H9 (cell line): ENCODE measurements around the gene AMD1. TPM values are rescaled to one million over a fixed set of nuclear protein-coding genes. Genes with fewer than 3 reads are reported as not detected.

Source experiments
- DNase-seq: peaks from one replicate; pipeline ENCODE4 v3.0.0-alpha.2; 2017
- H2AFZ ChIP-seq: one replicate; pipeline ENCODE4 v1.6.1; 2013; ENCODE audit warnings: mild to moderate bottlenecking, low read length, control low read depth, moderate library complexity
- H2AK5ac ChIP-seq: 2 replicates; pipeline ENCODE4 v1.6.1; 2013; ENCODE audit warnings: low read length, control low read depth, mixed read lengths; ENCODE audit not compliant: insufficient read length
- H2BK120ac ChIP-seq: one replicate; pipeline ENCODE4 v1.6.1; 2013; ENCODE audit warnings: low read depth, mild to moderate bottlenecking, low read length, control low read depth, inconsistent platforms; ENCODE audit not compliant: poor library complexity, severe bottlenecking
- H2BK12ac ChIP-seq: 2 replicates; pipeline ENCODE4 v1.6.1; 2013; ENCODE audit warnings: low read length, control low read depth, mixed read lengths, low read depth; ENCODE audit not compliant: insufficient read length
- H2BK15ac ChIP-seq: 2 replicates; pipeline ENCODE4 v1.6.1; 2013; ENCODE audit warnings: low read depth, low read length, control low read depth
- H2BK20ac ChIP-seq: one replicate; pipeline ENCODE4 v1.6.1; 2013; ENCODE audit warnings: low read depth, mild to moderate bottlenecking, low read length, control low read depth, inconsistent platforms; ENCODE audit not compliant: poor library complexity, severe bottlenecking
- H2BK5ac ChIP-seq: 2 replicates; pipeline ENCODE4 v1.6.1; 2013; ENCODE audit warnings: low read length, control low read depth, mixed read lengths; ENCODE audit not compliant: insufficient read length
- H3K14ac ChIP-seq: 2 replicates; pipeline ENCODE4 v1.6.1; 2013; ENCODE audit warnings: low read length, control low read depth; ENCODE audit not compliant: insufficient read depth
- H3K18ac ChIP-seq: 2 replicates; pipeline ENCODE4 v1.6.1; 2013; ENCODE audit warnings: low read depth, mild to moderate bottlenecking, mixed read lengths, low read length, control low read depth; ENCODE audit not compliant: insufficient read length
- H3K23ac ChIP-seq: 2 replicates; pipeline ENCODE4 v1.6.1; 2013; ENCODE audit warnings: low read length, control low read depth, mixed read lengths, low read depth; ENCODE audit not compliant: insufficient read length
- H3K23me2 ChIP-seq: 2 replicates; pipeline ENCODE4 v1.6.1; 2013; ENCODE audit warnings: low read depth, mild to moderate bottlenecking, mixed read lengths, low read length, control low read depth; ENCODE audit not compliant: insufficient read length, poor library complexity, severe bottlenecking
- H3K27ac ChIP-seq: 2 replicates; pipeline ENCODE4 v1.5.1; 2013; ENCODE audit warnings: low read length, control low read depth, mixed read lengths, low read depth; ENCODE audit not compliant: insufficient read length
- H3K27me3 ChIP-seq: 2 replicates; pipeline ENCODE4 v1.6.1; 2013; ENCODE audit warnings: low read length, control low read depth, inconsistent platforms; ENCODE audit not compliant: insufficient read depth
- H3K4ac ChIP-seq: 2 replicates; pipeline ENCODE4 v1.6.1; 2013; ENCODE audit warnings: low read depth, mild to moderate bottlenecking, control low read depth, inconsistent platforms, low read length, moderate library complexity
- H3K4me1 ChIP-seq: 2 replicates; pipeline ENCODE4 v1.6.1; 2013; ENCODE audit warnings: low read length, control low read depth, inconsistent platforms; ENCODE audit not compliant: insufficient read depth
- H3K4me2 ChIP-seq: 2 replicates; pipeline ENCODE4 v1.6.1; 2013; ENCODE audit warnings: low read length, control low read depth, mixed read lengths; ENCODE audit not compliant: insufficient read length, insufficient read depth
- H3K56ac ChIP-seq: 2 replicates; pipeline ENCODE4 v1.6.1; 2013; ENCODE audit warnings: low read depth, mild to moderate bottlenecking, mixed read lengths, low read length, control low read depth; ENCODE audit not compliant: insufficient read length
- H3K79me1 ChIP-seq: 2 replicates; pipeline ENCODE4 v1.6.1; 2013; ENCODE audit warnings: low read depth, mild to moderate bottlenecking, moderate library complexity, low read length, control low read depth, inconsistent platforms; ENCODE audit not compliant: insufficient read depth, poor library complexity, severe bottlenecking
- H3K79me2 ChIP-seq: 2 replicates; pipeline ENCODE4 v1.6.1; 2013; ENCODE audit warnings: low read length, control low read depth, inconsistent platforms; ENCODE audit not compliant: insufficient read depth
- H3K9ac ChIP-seq: 2 replicates; pipeline ENCODE4 v1.6.1; 2013; ENCODE audit warnings: low read length, control low read depth, mixed read lengths; ENCODE audit not compliant: insufficient read length; ENCODE audit errors: extremely low read depth
- H3K9me3 ChIP-seq: one replicate; pipeline ENCODE4 v1.6.1; 2013; ENCODE audit warnings: low read depth, low read length, inconsistent platforms; ENCODE audit not compliant: control insufficient read depth
- H3T11ph ChIP-seq: one replicate; pipeline ENCODE4 v1.6.1; 2013; ENCODE audit warnings: mild to moderate bottlenecking, low read length, control low read depth, inconsistent platforms
- H4K20me1 ChIP-seq: one replicate; pipeline ENCODE4 v1.6.1; 2013; ENCODE audit not compliant: control insufficient read depth, insufficient read length, insufficient read depth
- H4K5ac ChIP-seq: 2 replicates; pipeline ENCODE4 v1.6.1; 2013; ENCODE audit warnings: low read depth, mild to moderate bottlenecking, mixed read lengths, low read length, control low read depth; ENCODE audit not compliant: insufficient read length
- H4K8ac ChIP-seq: replicated peaks from 2 replicates; pipeline ENCODE4 v1.6.1; 2013; ENCODE audit warnings: low read length, control low read depth, mixed read lengths, low read depth; ENCODE audit not compliant: insufficient read length
- H4K91ac ChIP-seq: 2 replicates; pipeline ENCODE4 v1.6.1; 2013; ENCODE audit warnings: low read depth, mild to moderate bottlenecking, moderate library complexity, mixed read lengths, low read length, control low read depth; ENCODE audit not compliant: insufficient read length
- H3K27ac Mint-ChIP-seq, 3 experiments: 2 replicates in 2 of 3; 3 replicates in 1 of 3; pipeline ENCODE4 v1.8.0; 2020 to 2021; ENCODE audit warnings: mixed read lengths in 3 of 3, mild to moderate bottlenecking in 1 of 3, moderate library complexity in 1 of 3
- H3K27me3 Mint-ChIP-seq: 2 replicates; pipeline ENCODE4 v1.8.0; 2021; ENCODE audit warnings: low read depth, mild to moderate bottlenecking, moderate library complexity, mixed read lengths
- H3K36me3 Mint-ChIP-seq, 3 experiments: 2 replicates in 2 of 3; 3 replicates in 1 of 3; pipeline ENCODE4 v1.8.0; 2020 to 2021; ENCODE audit warnings: low read depth in 3 of 3, mixed read lengths in 3 of 3; ENCODE audit not compliant: insufficient read depth in 1 of 3
- H3K4me1 Mint-ChIP-seq, 2 experiments: 2 replicates each; pipeline ENCODE4 v1.8.0; 2020; ENCODE audit warnings: mixed read lengths in 2 of 2
- H3K4me3 Mint-ChIP-seq, 2 experiments: 2 replicates in 1 of 2; 3 replicates in 1 of 2; pipeline ENCODE4 v1.8.0; 2020 to 2021; ENCODE audit warnings: mild to moderate bottlenecking in 2 of 2, mixed read lengths in 2 of 2, moderate library complexity in 1 of 2
- H3K9me3 Mint-ChIP-seq, 2 experiments: 2 replicates in 1 of 2; 3 replicates in 1 of 2; pipeline ENCODE4 v1.8.0; 2020; ENCODE audit warnings: mild to moderate bottlenecking in 2 of 2, mixed read lengths in 2 of 2, moderate library complexity in 1 of 2
- CTCF ChIP-seq: fragments of 200-600 bp; sonication (generic); conservative IDR thresholded peaks from 3 replicates; pipeline ENCODE4 v1.8.0; 2021; ENCODE audit warnings: antibody characterized with exemption, mild to moderate bottlenecking
- WGBS: extraction: QIAGEN DNeasy Blood & Tissue Kit; methylation state at CpG from one replicate; pipeline ENCODE4 v1.1.7; 2013; ENCODE audit warnings: missing lambda C conversion rate, low lambda C conversion rate, mixed read lengths; ENCODE audit not compliant: insufficient read length; ENCODE audit errors: extremely low coverage; 5-methylcytosine and 5-hydroxymethylcytosine counted together
- total RNA-seq: library from RNA; stranded (reverse); gene quantifications from 2 replicates; pipeline ENCODE4 v1.2.1, GENCODE V29; 2021

Gene AMD1
- total RNA-seq, 1 experiment from 2014 or later: 162 TPM

DNA sequence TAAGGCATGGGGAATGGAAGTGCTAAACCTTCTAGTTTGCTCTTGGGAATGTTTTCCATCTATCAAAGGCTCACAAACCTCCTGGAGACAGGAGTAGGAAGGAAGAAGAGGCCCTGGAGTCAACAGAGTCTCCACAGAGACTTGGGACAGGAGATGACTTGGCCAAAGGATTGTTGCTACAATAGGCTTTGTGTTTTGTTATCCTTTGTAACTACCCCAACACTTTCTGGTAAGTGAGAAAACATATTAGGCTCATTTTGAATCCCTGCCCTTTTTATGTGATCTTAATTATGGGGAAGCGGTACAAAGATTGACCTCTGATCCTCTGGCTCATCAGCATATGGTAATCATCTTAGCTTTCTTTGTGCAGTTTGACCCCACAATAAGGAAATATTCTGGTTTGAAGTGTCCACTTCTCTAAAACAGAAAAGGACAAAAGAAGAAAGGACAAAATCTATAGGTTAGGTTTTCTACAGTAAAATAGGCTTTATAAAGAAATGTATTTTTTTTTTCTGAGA lies 59.9 kb downstream of the AMD1 start:
- Mint-ChIP-seq H3K27me3 (no peaks in the 10 kb centered on the region; the same call in 1 of the 2 replicates), H3K27ac (0 out of 7 replicates have a peak overlapping the region, but pooled peaks of 1 of the 3 experiments have one; percentile 20), H3K9me3 (no peaks in the 10 kb centered on the region), H3K4me3 (no peak overlapping the region), H3K4me1 (no peaks in the 10 kb centered on the region), H3K36me3 (no peaks in the 10 kb centered on the region)
- H3K56ac ChIP-seq: no peak overlapping the region
- no peak overlapping the region for H2AFZ ChIP-seq
- H3K27me3 ChIP-seq: no peaks in the 10 kb centered on the region
- no peak overlapping the region for H3K23ac ChIP-seq
- no peak overlapping the region for H2BK5ac ChIP-seq
- H3K9ac ChIP-seq: no peak overlapping the region
- H2BK12ac ChIP-seq: no peak overlapping the region
- no peak overlapping the region for H4K91ac ChIP-seq
- no peak overlapping the region for H3K14ac ChIP-seq
- no peak overlapping the region for H3K4me2 ChIP-seq
- no peak overlapping the region for H2AK5ac ChIP-seq
- no peak for TF ChIP-seq CTCF
- no peaks in the 10 kb centered on the region for H3K79me1 ChIP-seq
- no peaks in the 10 kb centered on the region for H4K20me1 ChIP-seq
- H3K27ac ChIP-seq: no peak overlapping the region
- H2BK20ac ChIP-seq: no peak overlapping the region
- no peak overlapping the region for H4K8ac ChIP-seq
- no peaks in the 10 kb centered on the region for H3K4me1 ChIP-seq
- H3K9me3 ChIP-seq: no peaks in the 10 kb centered on the region
- H2BK15ac ChIP-seq: no peak overlapping the region
- H3K4ac ChIP-seq: no peak overlapping the region
- no peak overlapping the region for H4K5ac ChIP-seq
- H3K18ac ChIP-seq: no peak overlapping the region
- H3T11ph ChIP-seq: no peak overlapping the region
- H3K79me2 ChIP-seq: no peaks in the 10 kb centered on the region
- DNase-seq: no peak
- no CpG with 5 or more reads among the region's 1 CpG for WGBS
- no peak overlapping the region for H2BK120ac ChIP-seq
- H3K23me2 ChIP-seq: no peaks in the 10 kb centered on the region
